Measurements from ENCODE around the gene S1PR2.
"Not testable (repeated sequence)": the region's sequence is repeated elsewhere in the genome, so short reads cannot be mapped to it uniquely, and the experiment has no call there.

Gene S1PR2

GRCh38 chr19:10223488-10224213 is 7.5 kb downstream of the S1PR2 start:
- DNase-seq = no peak

GRCh38 chr19:10222201-10222890 is 8.8 kb downstream of the S1PR2 start:
- no peak for DNase-seq

- no peak for DNase-seq
These were observed 10.4 kb downstream of the S1PR2 start for GRCh38 chr19:10220695-10221094.

- peak; percentile 11 for DNase-seq
These were observed 11.5 kb downstream of the S1PR2 start for GRCh38 chr19:10219678-10220077.

- DNase-seq = no peak
These were observed 14.0 kb downstream of the S1PR2 start for GRCh38 chr19:10217085-10217484.

- no peak for DNase-seq
These were observed 16.3 kb downstream of the S1PR2 start for GRCh38 chr19:10214784-10215183.

GRCh38 chr19:10211691-10212090 is 19.4 kb downstream of the S1PR2 start:
- no peak for DNase-seq

GRCh38 chr19:10211061-10211460 is 20.1 kb downstream of the S1PR2 start:
- DNase-seq = no peak

GRCh38 chr19:10209315-10209714 is 21.8 kb downstream of the S1PR2 start:
- DNase-seq = no peak

- DNase-seq = no peak
These were observed 24.1 kb downstream of the S1PR2 start for GRCh38 chr19:10207026-10207425.

- no peak for DNase-seq
These were observed 24.8 kb downstream of the S1PR2 start for GRCh38 chr19:10206226-10206885.

GRCh38 chr19:10205636-10206035 is 25.5 kb downstream of the S1PR2 start:
- DNase-seq = no peak

GRCh38 chr19:10203686-10204085 is 27.4 kb downstream of the S1PR2 start:
- no peak for DNase-seq

- DNase-seq = no peak
These were observed 30.0 kb downstream of the S1PR2 start for GRCh38 chr19:10201176-10201575.

- DNase-seq = not testable (repeated sequence)
These were observed 31.0 kb downstream of the S1PR2 start for GRCh38 chr19:10200101-10200500.

- DNase-seq = not testable (repeated sequence)
These were observed 32.1 kb downstream of the S1PR2 start for GRCh38 chr19:10198889-10199644.

GRCh38 chr19:10195199-10195519 is 36.0 kb downstream of the S1PR2 start:
- no peak for DNase-seq

GRCh38 chr19:10194500-10195198 is 36.5 kb downstream of the S1PR2 start, which contains the start of gene DNMT1:
TSS of gene DNMT1 (minus strand) at chr19:10194953. CDS start at chr19:10194899, 54 bp downstream.
- peak; percentile 93 for DNase-seq

- DNase-seq = no peak
These were observed 37.2 kb downstream of the S1PR2 start for GRCh38 chr19:10193790-10194499.

GRCh38 chr19:10192922-10193321 is 38.2 kb downstream of the S1PR2 start:
- DNase-seq = no peak

GRCh38 chr19:10191347-10191746 is 39.8 kb downstream of the S1PR2 start:
- DNase-seq = no peak

GRCh38 chr19:10190026-10190425 is 41.1 kb downstream of the S1PR2 start:
- no peak for DNase-seq

Data from T1000 (cell line).